Activated naive CD4-positive, alpha-beta T cell treated with anti-CD3 and anti-CD28 coated beads, Interleukin-2, amount 50 U/mL, for 72 hours (primary cell): ENCODE data around the gene FUT3. TPM values are rescaled to one million over a fixed set of nuclear protein-coding genes. Genes with fewer than 3 reads are reported as not detected.
A peak's percentile ranks its signal among the peaks of the same experiment; 100 is the strongest.

Experiments used
- ATAC-seq, 2 donors: fragments of 150-1000 bp; cut with Tn5 transposase; 2 replicates each; pipeline ENCODE4 v1.10.0; 2021; ENCODE audit warnings: mild to moderate bottlenecking in 2 of 2, moderate library complexity in 2 of 2
- DNase-seq, 2 donors: peaks; one replicate each; pipeline ENCODE4 v3.0.0; 2021 to 2022; ENCODE audit warnings: low spot score in 2 of 2
- H3K27ac Mint-ChIP-seq, 2 donors: one replicate each; pipeline ENCODE4 v1.8.0; 2022; ENCODE audit warnings: mild to moderate bottlenecking in 2 of 2, mixed read lengths in 2 of 2
- H3K36me3 Mint-ChIP-seq, 2 donors: one replicate each; pipeline ENCODE4 v1.8.0; 2022; ENCODE audit warnings: mixed read lengths in 2 of 2
- H3K9me3 Mint-ChIP-seq, 2 donors: one replicate each; pipeline ENCODE4 v1.8.0; 2022; ENCODE audit warnings: mixed read lengths in 2 of 2
- total RNA-seq, 2 donors: library from RNA; stranded (reverse); gene quantifications; one replicate each; pipeline ENCODE4 v1.2.3, GENCODE V29; 2022

The FUT3 gene
- total RNA-seq, 2 donors from 2014 or later = 0.32 TPM; not detected in 1

GRCh38 chr19:5822181-5822844, 28.9 kb downstream of the FUT3 start:
- DNase-seq (no peak), ATAC-seq (no peak)
- H3K36me3 Mint-ChIP-seq = no peaks in the 10 kb centered on the region
- no peaks in the 10 kb centered on the region for H3K9me3 Mint-ChIP-seq
- no peak overlapping the region for H3K27ac Mint-ChIP-seq

GRCh38 chr19:5821521-5822180, 29.6 kb downstream of the FUT3 start:
- no peak for DNase-seq
- no peak overlapping the region for H3K27ac Mint-ChIP-seq
- no peaks in the 10 kb centered on the region for H3K36me3 Mint-ChIP-seq
- ATAC-seq = no peak
- H3K9me3 Mint-ChIP-seq = no peaks in the 10 kb centered on the region

- Mint-ChIP-seq H3K36me3 (no peaks in the 10 kb centered on the region), H3K9me3 (no peaks in the 10 kb centered on the region), H3K27ac (no peak overlapping the region)
- ATAC-seq = no peak
- no peak for DNase-seq
Measured at GRCh38 chr19:5820785-5821184, 30.5 kb downstream of the FUT3 start.

GRCh38 chr19:5818594-5818993, 32.7 kb downstream of the FUT3 start:
- DNase-seq (no peak), ATAC-seq (no peak)
- no peaks in the 10 kb centered on the region for H3K9me3 Mint-ChIP-seq
- H3K36me3 Mint-ChIP-seq = no peaks in the 10 kb centered on the region
- H3K27ac Mint-ChIP-seq = no peak overlapping the region

- no peaks in the 10 kb centered on the region for H3K36me3 Mint-ChIP-seq
- H3K27ac Mint-ChIP-seq = no peak overlapping the region
Measured at GRCh38 chr19:5817218-5817617, 34.0 kb downstream of the FUT3 start.

GRCh38 chr19:5814852-5815246, 36.4 kb downstream of the FUT3 start:
- ATAC-seq (no peak), DNase-seq (no peak)
- Mint-ChIP-seq H3K27ac (no peak overlapping the region), H3K36me3 (no peaks in the 10 kb centered on the region), H3K9me3 (no peaks in the 10 kb centered on the region)

More at GRCh38 chr19:5817218-5817617, 34.0 kb downstream of the FUT3 start:
- no peak for ATAC-seq
- H3K9me3 Mint-ChIP-seq = no peaks in the 10 kb centered on the region
- DNase-seq = no peak

- H3K9me3 Mint-ChIP-seq = no peaks in the 10 kb centered on the region
- H3K36me3 Mint-ChIP-seq = no peaks in the 10 kb centered on the region
- DNase-seq (no peak), ATAC-seq (no peak)
- no peak overlapping the region for H3K27ac Mint-ChIP-seq
Measured at GRCh38 chr19:5814123-5814851, 37.0 kb downstream of the FUT3 start.

- Mint-ChIP-seq H3K9me3 (no peaks in the 10 kb centered on the region), H3K36me3 (no peaks in the 10 kb centered on the region), H3K27ac (no peak overlapping the region)
- DNase-seq (no peak), ATAC-seq (no peak)
Measured at GRCh38 chr19:5811117-5811516, 40.1 kb downstream of the FUT3 start.

- no peak overlapping the region for H3K27ac Mint-ChIP-seq
- no peaks in the 10 kb centered on the region for H3K9me3 Mint-ChIP-seq
- DNase-seq (no peak), ATAC-seq (no peak)
- no peaks in the 10 kb centered on the region for H3K36me3 Mint-ChIP-seq
Measured at GRCh38 chr19:5809469-5809868, 41.8 kb downstream of the FUT3 start.

GRCh38 chr19:5809053-5809452, 42.2 kb downstream of the FUT3 start:
- ATAC-seq (no peak), DNase-seq (no peak)
- Mint-ChIP-seq H3K36me3 (no peaks in the 10 kb centered on the region), H3K27ac (peak overlapping the region in 1 of 2 donors; percentile 44), H3K9me3 (no peaks in the 10 kb centered on the region)

- Mint-ChIP-seq H3K9me3 (no peaks in the 10 kb centered on the region), H3K27ac (peak overlapping the region in 1 of 2 donors; percentile 44), H3K36me3 (no peaks in the 10 kb centered on the region)
- ATAC-seq (no peak), DNase-seq (no peak)
Measured at GRCh38 chr19:5808120-5808816, 43.0 kb downstream of the FUT3 start.

- no peaks in the 10 kb centered on the region for H3K9me3 Mint-ChIP-seq
- ATAC-seq = no peak
- H3K36me3 Mint-ChIP-seq = no peaks in the 10 kb centered on the region
- no peak for DNase-seq
- no peak overlapping the region for H3K27ac Mint-ChIP-seq
Measured at GRCh38 chr19:5806905-5807304, 44.3 kb downstream of the FUT3 start.

- no peaks in the 10 kb centered on the region for H3K9me3 Mint-ChIP-seq
- no peaks in the 10 kb centered on the region for H3K36me3 Mint-ChIP-seq
- ATAC-seq = no peak
- DNase-seq = no peak
- H3K27ac Mint-ChIP-seq = no peak overlapping the region
Measured at GRCh38 chr19:5806133-5806489, 45.1 kb downstream of the FUT3 start.

- no peak overlapping the region for H3K27ac Mint-ChIP-seq
- peak in 1 of 2 donors; percentile 80 for DNase-seq
- H3K36me3 Mint-ChIP-seq = no peaks in the 10 kb centered on the region
- no peaks in the 10 kb centered on the region for H3K9me3 Mint-ChIP-seq
- ATAC-seq = peak in 1 of 2 donors; percentile 30
Measured at GRCh38 chr19:5805462-5806132, 45.7 kb downstream of the FUT3 start.

- H3K9me3 Mint-ChIP-seq = no peaks in the 10 kb centered on the region
- DNase-seq (peak in 1 of 2 donors; percentile 47), ATAC-seq (peak; percentile 24 to 43)
- peak within 1 kb of the TSS; percentile 40 to 74 for H3K27ac Mint-ChIP-seq
- no peaks in the 10 kb centered on the region for H3K36me3 Mint-ChIP-seq
Measured at GRCh38 chr19:5804516-5805461, 46.5 kb downstream of the FUT3 start, which contains the start of gene NRTN. Gene NRTN, plus strand, starts transcription at chr19:5805067. Its CDS starts 19,099 bp downstream, at chr19:5824166.
